Endothelial cell of umbilical vein (primary cell): ENCODE results near the gene TRIM36.

Experiments used
- CTCF ChIP-seq, 2 donors: IDR thresholded peaks; 1 replicate in 1 of 2; 2 replicates in 1 of 2; pipeline ENCODE4 v1.5.1; 2011; ENCODE audit warnings: low read length in 2 of 2, mild to moderate bottlenecking in 2 of 2, moderate library complexity in 2 of 2, control low read depth in 1 of 2, inconsistent platforms in 1 of 2, low read depth in 1 of 2; ENCODE audit not compliant: insufficient read depth in 1 of 2; ENCODE audit errors: extremely low read depth in 1 of 2
- FOS ChIP-seq: IDR thresholded peaks from 2 replicates; pipeline ENCODE4 v1.6.1; 2011; ENCODE audit warnings: mild to moderate bottlenecking, low read length, moderate library complexity, borderline replicate concordance; ENCODE audit not compliant: insufficient read depth
- MYC ChIP-seq: IDR thresholded peaks from one replicate; pipeline ENCODE4 v1.6.1; 2011; ENCODE audit warnings: mild to moderate bottlenecking, low read depth, low read length
- POLR2A ChIP-seq: IDR thresholded peaks from 2 replicates; pipeline ENCODE4 v1.6.1; 2012; ENCODE audit warnings: low read depth, mild to moderate bottlenecking, control low read depth, low read length
- TF ChIP-seq, protein P1 (sequence below): IDR thresholded peaks from 2 replicates; pipeline ENCODE4 v1.6.1; 2011; ENCODE audit not compliant: insufficient read depth, insufficient read length

- TF ChIP-seq CTCF (IDR thresholded peaks at IDR 0.05; ENCODE audit: extremely low read depth in 1 of 2, insufficient read depth in 1 of 2, low read depth in 1 of 2, low read length in 2 of 2): no peak
- TF ChIP-seq POLR2A: no peak
- TF ChIP-seq, protein P1, sequence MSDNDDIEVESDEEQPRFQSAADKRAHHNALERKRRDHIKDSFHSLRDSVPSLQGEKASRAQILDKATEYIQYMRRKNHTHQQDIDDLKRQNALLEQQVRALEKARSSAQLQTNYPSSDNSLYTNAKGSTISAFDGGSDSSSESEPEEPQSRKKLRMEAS: no peak
- TF ChIP-seq FOS: no peak
- TF ChIP-seq MYC: no peak
These were observed 45.0 kb downstream of the TRIM36 start for GRCh38 chr5:115124741-115125140.
